ENCODE results near the gene KIT.

The KIT gene

DNA sequence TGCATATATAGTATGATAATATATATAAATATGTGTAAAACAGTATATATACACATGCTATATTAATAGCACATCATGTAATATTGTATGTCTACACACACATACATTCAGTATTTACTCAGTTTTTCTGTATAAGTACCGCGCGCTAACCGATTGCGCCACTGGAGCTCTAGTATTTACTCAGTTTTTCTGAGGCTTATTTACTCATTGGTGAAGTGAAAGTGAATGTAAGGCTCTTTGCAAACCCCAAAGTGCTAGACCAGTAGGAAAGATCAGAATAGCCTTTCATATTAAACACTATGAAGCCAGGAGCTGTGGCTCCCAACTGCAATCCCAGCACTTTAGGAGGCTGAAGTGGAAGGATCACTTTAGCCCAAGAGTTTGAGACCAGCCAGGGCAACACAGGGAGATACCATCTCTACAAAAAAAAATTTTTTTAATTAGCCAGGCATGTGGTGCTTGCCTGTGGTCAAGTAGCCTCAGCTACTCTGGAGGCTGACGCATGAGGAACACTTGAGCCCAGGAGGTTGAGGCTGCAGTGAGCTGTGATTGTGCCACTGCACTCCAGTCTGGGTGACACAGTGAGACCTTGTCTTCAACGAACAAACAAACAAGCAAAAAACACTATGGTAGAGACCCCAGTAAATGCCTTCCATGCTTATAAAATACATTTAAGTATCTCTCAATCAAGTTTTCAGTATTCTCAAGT is 125.8 kb downstream of the KIT start:
- no peak overlapping the region for H3K9ac ChIP-seq (ENCODE audit: low read depth, low read length)
- 99% methylated on average over 7 of the region's 7 CpGs for WGBS
- H3K9me3 ChIP-seq (ENCODE audit: insufficient read depth, low read depth, low read length): no peaks in the 10 kb centered on the region
- no peaks in the 10 kb centered on the region for H3K27me3 ChIP-seq (ENCODE audit: insufficient read depth, low read length)
- H3K27ac ChIP-seq (ENCODE audit: low read depth, low read length): no peak overlapping the region
- no peak overlapping the region for H3K4me3 ChIP-seq (ENCODE audit: low read length)
- H3K4me1 ChIP-seq (ENCODE audit: insufficient read depth, low read length): no peaks in the 10 kb centered on the region
- H3K36me3 ChIP-seq (ENCODE audit: insufficient read depth, low read length): no peaks in the 10 kb centered on the region

DNA sequence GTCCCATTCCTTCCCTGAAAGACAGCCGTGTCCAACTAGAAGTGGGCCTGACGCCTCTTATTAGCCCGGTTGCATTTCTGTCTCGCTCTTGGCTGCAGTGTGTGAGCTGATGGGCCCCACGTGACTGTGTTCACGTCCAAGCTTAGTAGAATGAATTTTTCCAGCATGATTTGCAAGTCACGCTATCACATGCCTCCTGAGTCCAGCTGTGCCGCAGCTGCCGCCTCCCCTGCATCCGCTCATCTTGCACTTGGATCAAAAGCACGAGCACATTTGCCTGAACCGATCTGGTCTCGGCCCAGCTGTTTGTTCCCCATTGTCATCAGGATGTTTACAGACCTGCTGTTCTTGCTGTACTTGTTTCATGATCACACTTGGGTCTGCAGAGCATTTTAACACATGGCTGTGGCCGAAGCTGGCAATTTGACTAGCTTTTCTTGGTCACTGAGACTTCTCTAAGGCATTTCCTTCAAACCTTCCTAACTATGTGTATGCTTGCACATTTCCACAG is 126.5 kb downstream of the KIT start:
- Histone ChIP-seq H3K9ac (ENCODE audit: low read depth, low read length) (no peak overlapping the region), H3K4me1 (ENCODE audit: insufficient read depth, low read length) (no peaks in the 10 kb centered on the region), H3K27me3 (ENCODE audit: insufficient read depth, low read length) (no peaks in the 10 kb centered on the region), H3K27ac (ENCODE audit: low read depth, low read length) (no peak overlapping the region), H3K36me3 (ENCODE audit: insufficient read depth, low read length) (no peaks in the 10 kb centered on the region), H3K4me3 (ENCODE audit: low read length) (no peak overlapping the region), H3K9me3 (ENCODE audit: insufficient read depth, low read depth, low read length) (no peaks in the 10 kb centered on the region)
- WGBS: 93% methylated on average over 14 of the region's 14 CpGs
